Activated CD4-positive, alpha-beta T cell treated with anti-CD3 and anti-CD28 coated beads, Interleukin-2, amount 10 ng/mL, durations not matched to agents 24 days and 14 days (primary cell): ENCODE results near the gene CLSTN1. TPM values are rescaled to one million over a fixed set of nuclear protein-coding genes. Genes with fewer than 3 reads are reported as not detected.

ENCODE experiments used
- DNase-seq: peaks from one replicate; pipeline ENCODE4 v3.0.0; 2022
- H3K27ac Mint-ChIP-seq: one replicate; pipeline ENCODE4 v1.8.0; 2022; ENCODE audit warnings: mild to moderate bottlenecking, mixed read lengths
- H3K27me3 Mint-ChIP-seq: one replicate; pipeline ENCODE4 v1.8.0; 2022; ENCODE audit warnings: mixed read lengths
- H3K36me3 Mint-ChIP-seq: one replicate; pipeline ENCODE4 v1.8.0; 2022; ENCODE audit warnings: low read depth, mild to moderate bottlenecking, mixed read lengths
- H3K4me1 Mint-ChIP-seq: one replicate; pipeline ENCODE4 v1.8.0; 2021; ENCODE audit warnings: mixed read lengths
- H3K4me3 Mint-ChIP-seq: one replicate; pipeline ENCODE4 v1.8.0; 2022; ENCODE audit warnings: mild to moderate bottlenecking, moderate library complexity, mixed read lengths
- H3K9me3 Mint-ChIP-seq: one replicate; pipeline ENCODE4 v1.8.0; 2021; ENCODE audit warnings: mixed read lengths
- intact Hi-C: fragments of 100-400 bp; cut with micrococcal nuclease; formaldehyde crosslinking; loops from one replicate; pipeline ENCODE4 v1.15.1; 2023
- total RNA-seq: library from RNA; stranded (reverse); gene quantifications from 2 replicates; pipeline ENCODE4 v1.2.3, GENCODE V29; 2022

The CLSTN1 gene
- total RNA-seq, 1 donor from 2014 or later = 43.8 TPM

DNA sequence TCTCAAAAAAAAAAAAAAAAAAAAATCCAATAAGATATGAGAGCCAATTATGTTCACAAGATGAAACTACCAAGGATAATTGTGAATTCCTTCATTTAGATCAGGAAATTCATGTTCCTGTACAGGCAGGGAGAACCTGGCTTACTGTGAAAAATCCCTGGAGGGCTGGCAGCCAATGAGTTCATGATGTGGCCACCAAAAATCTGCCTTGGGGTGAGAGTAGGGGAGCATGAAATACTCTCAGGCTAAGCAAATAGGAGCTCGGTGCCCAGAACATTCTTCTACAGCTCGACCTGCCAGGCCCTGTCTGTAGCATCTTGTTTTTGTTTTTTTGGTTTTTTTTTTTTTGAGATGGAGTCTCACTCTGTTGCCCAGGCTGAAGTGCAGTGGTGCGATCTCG lies 122.1 kb downstream of the CLSTN1 start:
- H3K27ac Mint-ChIP-seq = no peak overlapping the region
- peaks cover 50% of the 10 kb centered on the region for H3K4me1 Mint-ChIP-seq
- H3K4me3 Mint-ChIP-seq = no peak overlapping the region
- peaks cover 7% of the 10 kb centered on the region for H3K9me3 Mint-ChIP-seq
- H3K36me3 Mint-ChIP-seq = peaks cover 58% of the 10 kb centered on the region
- H3K27me3 Mint-ChIP-seq = no peaks in the 10 kb centered on the region
- intact Hi-C loops = no loop called here
- DNase-seq = no peak

DNA sequence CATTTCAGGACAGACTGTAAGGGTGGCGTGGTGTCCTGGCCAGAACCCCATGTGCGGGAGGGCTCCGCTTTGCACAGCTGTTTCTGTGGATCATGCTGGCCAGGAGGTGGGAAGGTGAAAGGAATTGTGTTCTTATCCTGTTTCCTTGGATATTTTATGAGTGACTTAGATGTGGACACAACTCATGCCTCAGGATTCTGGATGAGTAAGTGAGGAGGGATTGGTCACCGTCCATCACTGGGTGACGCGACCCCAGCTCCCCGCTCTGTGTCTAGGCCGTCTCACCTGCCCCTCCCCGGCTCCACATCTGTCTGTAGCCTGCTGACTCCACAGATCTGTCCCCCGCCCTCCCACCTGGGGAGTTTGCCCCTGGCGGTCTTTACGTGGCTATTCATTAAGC lies 123.4 kb downstream of the CLSTN1 start:
- no peak overlapping the region for H3K4me3 Mint-ChIP-seq
- H3K27me3 Mint-ChIP-seq = no peaks in the 10 kb centered on the region
- peaks cover 56% of the 10 kb centered on the region for H3K36me3 Mint-ChIP-seq
- H3K9me3 Mint-ChIP-seq = peaks cover 7% of the 10 kb centered on the region
- DNase-seq = no peak
- H3K27ac Mint-ChIP-seq = no peak overlapping the region
- intact Hi-C loops = no loop called here
- H3K4me1 Mint-ChIP-seq = peaks cover 48% of the 10 kb centered on the region

DNA sequence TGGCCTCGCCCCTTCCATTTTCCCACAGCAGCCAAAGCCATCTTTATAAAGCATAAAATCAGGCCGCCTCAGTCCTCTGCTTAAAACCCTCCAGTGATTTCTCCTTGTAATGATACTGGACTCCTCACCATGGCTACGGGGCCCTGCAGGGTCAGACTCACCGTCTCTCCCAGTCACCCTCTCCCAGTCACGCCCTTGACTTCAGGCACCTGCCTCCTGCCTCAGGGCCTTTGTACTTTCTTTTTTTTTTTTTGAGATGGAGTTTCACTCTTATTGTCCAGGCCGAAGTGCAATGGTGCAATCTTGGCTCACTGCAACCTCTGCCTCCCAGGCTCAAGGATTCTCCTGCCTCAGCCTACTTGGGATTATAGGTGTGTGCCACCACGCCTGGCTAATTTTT lies 124.4 kb downstream of the CLSTN1 start:
- H3K4me3 Mint-ChIP-seq = no peak overlapping the region
- peaks cover 60% of the 10 kb centered on the region for H3K36me3 Mint-ChIP-seq
- H3K4me1 Mint-ChIP-seq = peaks cover 47% of the 10 kb centered on the region
- H3K9me3 Mint-ChIP-seq = peaks cover 7% of the 10 kb centered on the region
- no peak for DNase-seq
- intact Hi-C loops = no loop called here
- H3K27ac Mint-ChIP-seq = peak overlapping the region; percentile 34
- H3K27me3 Mint-ChIP-seq = no peaks in the 10 kb centered on the region

DNA sequence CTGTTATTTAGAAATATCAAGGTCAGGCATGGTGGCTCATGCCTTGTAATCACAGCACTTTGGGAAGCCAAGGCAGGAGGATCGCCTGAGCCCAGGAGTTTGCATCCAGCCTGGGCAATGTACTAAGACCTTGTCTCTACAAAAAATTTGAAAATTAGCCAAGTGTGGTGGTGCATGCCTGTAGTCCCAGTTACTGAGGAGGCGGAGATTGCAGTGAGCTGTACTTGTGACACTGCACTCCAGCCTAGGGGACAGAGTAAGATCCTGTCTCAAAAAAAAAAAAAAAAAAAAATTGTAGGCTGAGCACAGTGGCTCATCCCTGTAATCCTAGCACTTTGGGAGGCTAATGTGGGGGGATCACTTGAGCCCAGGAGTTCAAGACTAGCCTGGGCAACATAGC lies 127.0 kb downstream of the CLSTN1 start:
- H3K9me3 Mint-ChIP-seq = no peaks in the 10 kb centered on the region
- H3K36me3 Mint-ChIP-seq = peaks cover 57% of the 10 kb centered on the region
- intact Hi-C loops = no loop called here
- no peak overlapping the region for H3K27ac Mint-ChIP-seq
- DNase-seq = no peak
- peaks cover 36% of the 10 kb centered on the region for H3K4me1 Mint-ChIP-seq
- no peak overlapping the region for H3K4me3 Mint-ChIP-seq
- H3K27me3 Mint-ChIP-seq = no peaks in the 10 kb centered on the region

DNA sequence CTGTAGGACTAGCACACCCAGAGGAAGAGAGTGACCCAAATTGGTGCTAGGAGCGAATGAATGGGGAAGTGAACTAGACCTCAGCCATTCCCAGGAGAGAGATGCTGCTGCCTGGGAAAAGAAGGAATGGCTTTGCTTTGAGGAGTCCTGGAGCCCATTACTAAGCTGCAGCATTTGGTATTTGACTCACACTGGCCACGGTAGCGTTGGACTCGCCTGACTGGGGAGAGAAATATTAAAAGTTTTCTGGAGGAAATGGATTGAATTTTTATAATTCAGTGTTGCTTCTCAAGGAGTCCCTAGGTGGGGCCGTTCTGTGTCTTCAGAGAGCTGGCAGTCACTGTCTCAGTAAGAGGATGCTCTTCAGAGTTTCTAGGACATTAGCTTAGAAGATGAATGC lies 132.1 kb downstream of the CLSTN1 start:
- intact Hi-C loops = no loop called here
- peaks cover 57% of the 10 kb centered on the region for H3K4me1 Mint-ChIP-seq

DNA sequence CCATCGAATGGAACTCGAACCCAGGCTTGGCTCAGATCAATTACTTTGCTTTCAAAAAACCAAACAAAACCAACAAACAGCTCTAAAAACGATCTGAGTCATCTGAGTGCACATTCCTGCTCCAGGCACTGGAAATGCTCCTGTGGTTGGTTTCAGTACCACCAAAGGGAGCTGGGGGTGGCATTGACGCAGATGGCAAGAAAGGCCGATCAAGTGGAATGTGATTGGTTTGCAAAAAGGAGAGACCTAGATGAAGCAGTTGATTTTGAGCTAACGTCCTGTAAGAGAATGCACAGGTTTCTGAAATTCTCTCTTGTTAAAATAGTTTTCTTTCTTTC lies 132.7 kb downstream of the CLSTN1 start:
- intact Hi-C loops = no loop called here
- H3K27ac Mint-ChIP-seq = peak overlapping the region; percentile 85
- H3K4me3 Mint-ChIP-seq = peak overlapping the region; percentile 85
- no peaks in the 10 kb centered on the region for H3K9me3 Mint-ChIP-seq
- H3K4me1 Mint-ChIP-seq = peaks cover 60% of the 10 kb centered on the region
- peaks cover 45% of the 10 kb centered on the region for H3K36me3 Mint-ChIP-seq
- no peak for DNase-seq
- no peaks in the 10 kb centered on the region for H3K27me3 Mint-ChIP-seq

More for the DNA sequence above, 132.1 kb downstream of the CLSTN1 start:
- DNase-seq = no peak
- H3K27ac Mint-ChIP-seq = peak overlapping the region; percentile 85
- H3K9me3 Mint-ChIP-seq = no peaks in the 10 kb centered on the region
- peaks cover 46% of the 10 kb centered on the region for H3K36me3 Mint-ChIP-seq
- H3K4me3 Mint-ChIP-seq = peak overlapping the region; percentile 85
- no peaks in the 10 kb centered on the region for H3K27me3 Mint-ChIP-seq

DNA sequence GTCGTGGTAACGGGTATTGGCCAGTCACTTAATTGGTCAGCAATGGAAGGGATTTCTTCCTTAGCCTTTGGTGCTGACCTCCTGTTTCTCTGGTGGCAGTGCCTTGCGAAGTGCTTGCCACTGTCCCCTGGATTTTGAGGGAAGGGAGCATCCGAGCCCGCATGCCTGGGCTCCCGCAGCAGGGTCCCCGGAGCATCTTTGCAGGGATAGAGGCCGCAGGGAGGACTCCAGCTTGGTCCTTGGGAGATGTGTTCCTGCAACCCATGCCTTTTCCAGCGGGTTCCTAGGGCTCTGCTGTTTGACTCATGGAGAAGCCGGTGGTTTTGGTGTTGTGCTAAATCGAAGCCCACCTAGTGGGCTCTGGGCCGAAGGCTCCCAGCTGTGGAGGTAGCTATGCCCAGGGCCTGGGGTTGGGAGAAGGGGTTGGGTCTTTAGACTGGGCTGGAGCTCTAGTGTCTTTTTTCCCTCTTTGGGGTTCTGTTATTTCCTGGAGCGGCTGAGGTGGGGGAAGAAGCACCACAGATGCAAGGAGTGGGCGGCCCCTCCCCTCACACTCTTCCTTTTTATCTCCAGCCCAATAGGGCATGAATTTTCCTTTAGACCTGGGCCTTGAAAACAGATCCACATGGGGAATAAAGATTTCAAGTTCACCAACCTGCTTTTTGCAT lies 133.2 kb downstream of the CLSTN1 start:
- no peak for DNase-seq
- intact Hi-C loops = no loop called here
- Mint-ChIP-seq H3K4me3 (peak overlapping the region; percentile 85), H3K27ac (peak overlapping the region; percentile 85), H3K36me3 (peaks cover 48% of the 10 kb centered on the region), H3K27me3 (no peaks in the 10 kb centered on the region), H3K9me3 (no peaks in the 10 kb centered on the region), H3K4me1 (peaks cover 65% of the 10 kb centered on the region)

DNA sequence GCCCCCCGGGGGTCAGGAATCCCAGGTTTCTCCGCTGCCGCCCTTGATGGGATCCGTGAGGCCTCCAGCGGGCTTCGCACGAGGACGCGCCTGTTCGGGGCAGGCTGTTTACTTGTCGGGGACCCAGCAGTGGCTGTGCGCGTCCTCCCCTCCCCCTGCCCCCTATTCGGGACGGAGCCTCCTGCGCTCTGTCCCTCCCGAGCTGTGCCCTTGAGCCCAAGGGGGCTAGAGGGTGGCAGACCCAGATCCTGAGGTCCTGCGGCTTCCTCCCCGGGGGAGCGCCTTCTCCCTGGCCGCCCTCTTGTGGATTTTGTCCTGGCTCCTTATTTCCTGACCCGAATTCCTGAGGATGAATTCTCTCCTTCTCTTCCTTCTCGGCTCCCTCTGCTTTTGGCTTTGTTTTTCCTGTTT lies 133.8 kb downstream of the CLSTN1 start:
- peaks cover 43% of the 10 kb centered on the region for H3K36me3 Mint-ChIP-seq
- H3K9me3 Mint-ChIP-seq = no peaks in the 10 kb centered on the region
- intact Hi-C loops = loop anchor here (2.0 kb wide), 1 partner anchor 27 kb away; no protein-coding TSS in a partner anchor
- peak overlapping the region; percentile 85 for H3K4me3 Mint-ChIP-seq
- peaks cover 61% of the 10 kb centered on the region for H3K4me1 Mint-ChIP-seq
- H3K27ac Mint-ChIP-seq = peak overlapping the region; percentile 85
- no peaks in the 10 kb centered on the region for H3K27me3 Mint-ChIP-seq
- peak; percentile 67 for DNase-seq

DNA sequence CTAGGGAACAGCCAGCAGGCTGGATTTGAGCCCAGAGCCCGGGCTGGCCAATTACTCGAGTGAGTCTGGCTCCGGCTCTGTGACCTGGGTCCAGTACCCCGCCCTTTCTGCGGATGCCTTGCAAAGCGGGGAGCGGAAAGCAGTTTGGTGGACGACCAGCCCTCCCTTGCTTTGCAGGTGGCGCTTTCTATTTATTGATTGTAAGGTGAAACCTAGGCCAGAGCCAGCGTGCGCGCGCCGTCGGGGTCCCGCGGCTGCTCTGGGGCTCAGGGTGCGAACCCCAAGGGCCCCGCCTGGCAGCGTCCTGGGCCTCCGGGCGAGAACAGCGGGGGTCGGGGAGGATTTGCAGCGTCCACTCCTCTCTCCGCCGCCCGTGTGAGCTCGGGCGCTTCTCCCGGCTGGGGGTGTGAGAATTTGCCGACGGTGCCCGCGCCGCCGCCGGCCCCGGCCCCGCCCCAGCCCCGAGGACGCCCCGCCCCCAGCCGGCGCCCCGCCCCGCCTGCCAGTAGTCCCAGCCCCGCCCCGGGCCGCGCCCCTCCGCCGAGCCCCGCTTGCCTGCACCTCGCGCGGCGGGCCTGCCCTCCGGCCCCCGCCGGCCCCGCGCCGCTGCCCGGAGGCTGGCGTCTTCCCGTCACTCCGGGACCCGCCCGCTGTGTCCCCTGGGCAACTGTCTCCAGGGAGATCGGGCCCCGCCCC lies 134.6 kb downstream of the CLSTN1 start:
- H3K27ac Mint-ChIP-seq = no peak overlapping the region

DNA sequence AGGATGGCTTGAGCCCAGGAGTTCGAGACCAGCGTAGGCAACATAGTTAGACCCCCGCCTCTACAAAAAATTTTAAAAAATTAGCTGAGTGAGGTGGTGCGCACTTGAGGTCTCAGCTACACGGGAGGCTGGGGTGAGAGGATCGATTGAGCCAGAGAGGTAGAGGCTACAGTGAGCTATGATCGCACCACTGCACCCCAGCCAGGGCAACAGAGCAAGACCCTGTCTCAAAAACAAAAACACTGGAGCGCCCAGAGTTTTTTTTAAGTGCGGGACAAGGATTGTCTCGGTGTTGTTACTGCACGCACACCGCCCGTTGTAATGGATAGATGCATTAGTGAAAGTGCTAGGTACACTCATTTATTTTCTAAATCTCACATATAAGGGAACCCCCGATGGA lies 135.2 kb downstream of the CLSTN1 start:
- Mint-ChIP-seq H3K36me3 (peaks cover 38% of the 10 kb centered on the region), H3K9me3 (no peaks in the 10 kb centered on the region), H3K27ac (peak overlapping the region; percentile 87), H3K4me3 (peak overlapping the region; percentile 78), H3K4me1 (peaks cover 64% of the 10 kb centered on the region), H3K27me3 (no peaks in the 10 kb centered on the region)
- intact Hi-C loops = loop anchor here (2.0 kb wide), 1 partner anchor 28 kb away; no protein-coding TSS in a partner anchor
- DNase-seq = no peak

More for the DNA sequence above, 134.6 kb downstream of the CLSTN1 start:
- intact Hi-C loops = loop anchor here (2.0 kb wide), 1 partner anchor 28 kb away; no protein-coding TSS in a partner anchor
- peak; percentile 94 for DNase-seq
- Mint-ChIP-seq H3K4me3 (peak overlapping the region; percentile 78), H3K4me1 (peaks cover 64% of the 10 kb centered on the region), H3K9me3 (no peaks in the 10 kb centered on the region), H3K27me3 (no peaks in the 10 kb centered on the region), H3K36me3 (peaks cover 39% of the 10 kb centered on the region)

DNA sequence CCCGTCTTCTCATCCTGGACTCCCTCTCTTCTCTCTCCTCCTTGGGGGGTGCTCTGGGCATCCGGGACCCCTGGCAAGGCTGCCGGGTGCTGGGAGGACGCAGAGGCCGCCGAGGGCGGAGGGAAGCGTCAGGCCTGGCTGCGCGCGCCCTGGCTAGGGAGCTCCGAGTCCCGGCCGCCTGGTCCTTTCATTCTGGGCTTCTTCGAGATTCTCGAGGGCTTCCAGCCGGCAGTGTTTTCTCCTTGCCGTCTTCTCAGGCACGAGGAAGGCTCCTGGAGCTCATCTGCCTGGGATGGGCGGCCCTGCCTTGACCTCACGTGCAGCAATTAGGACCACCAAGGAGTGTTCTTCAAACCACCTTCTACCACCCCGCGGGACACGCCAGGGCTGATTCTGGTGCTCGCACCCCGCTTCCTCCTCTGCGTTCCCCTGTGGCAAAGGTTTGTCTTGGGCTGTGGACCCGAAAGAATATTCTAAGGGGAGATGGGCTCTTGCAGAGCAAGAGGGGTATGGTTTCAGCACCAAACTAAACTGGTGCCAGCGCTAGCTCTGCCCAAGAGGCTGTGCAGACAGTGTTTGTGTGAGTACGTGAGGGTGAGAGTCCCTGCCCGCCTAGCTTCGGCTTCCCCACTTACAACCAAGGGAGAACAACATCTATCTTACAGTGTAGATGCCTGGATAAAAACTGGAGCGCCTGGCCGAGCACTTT lies 135.7 kb downstream of the CLSTN1 start:
- Mint-ChIP-seq H3K27ac (peak overlapping the region; percentile 87), H3K4me1 (peaks cover 68% of the 10 kb centered on the region), H3K27me3 (no peaks in the 10 kb centered on the region), H3K9me3 (no peaks in the 10 kb centered on the region), H3K36me3 (peaks cover 40% of the 10 kb centered on the region), H3K4me3 (peak overlapping the region; percentile 78)
- intact Hi-C loops = loop anchor here (1.0 to 2.0 kb wide), 3 partner anchors 29 to 61 kb away; no protein-coding TSS in a partner anchor
- peak; percentile 69 for DNase-seq

DNA sequence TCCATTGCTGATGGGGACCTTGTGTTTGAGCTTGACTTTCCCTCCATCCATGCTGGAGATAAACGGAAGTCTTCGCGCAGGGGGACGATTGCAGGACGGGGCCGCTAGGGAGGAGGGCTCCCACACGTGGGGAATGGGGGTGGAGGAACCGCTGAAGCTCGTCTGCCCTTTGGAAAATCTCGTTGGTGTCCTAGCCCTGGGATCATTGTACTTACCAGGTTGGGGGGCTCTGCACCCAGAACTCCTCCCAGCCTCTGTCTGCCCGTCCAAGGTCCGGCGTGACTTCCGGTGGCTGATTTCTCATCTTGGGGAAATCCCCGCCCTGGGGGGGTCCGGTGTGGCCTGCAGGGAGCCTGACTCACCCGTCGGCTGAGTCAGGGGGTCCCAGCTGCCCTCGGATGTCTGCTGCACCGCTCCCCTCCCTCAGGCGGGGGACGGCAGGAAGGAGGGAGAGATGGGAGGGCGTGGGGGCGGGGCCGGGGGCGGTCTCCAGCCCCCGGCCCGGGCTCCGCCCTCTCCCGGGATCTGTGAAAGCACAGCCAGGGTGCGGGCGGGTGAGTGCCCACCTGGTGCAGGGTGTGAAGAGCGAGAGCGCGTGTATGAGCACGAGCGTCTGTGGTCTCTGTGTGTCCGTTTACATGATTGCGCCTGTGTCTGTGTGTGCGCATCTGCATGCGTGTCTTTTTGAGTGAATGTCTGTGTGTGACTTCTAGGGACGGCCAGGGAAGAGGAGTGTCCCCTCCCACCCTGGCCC lies 136.5 kb downstream of the CLSTN1 start:
- intact Hi-C loops = loop anchor here (1.0 to 2.0 kb wide), 2 partner anchors 32 to 60 kb away; no protein-coding TSS in a partner anchor
- Mint-ChIP-seq H3K4me1 (peaks cover 66% of the 10 kb centered on the region), H3K27ac (peak overlapping the region; percentile 87), H3K27me3 (no peaks in the 10 kb centered on the region), H3K9me3 (no peaks in the 10 kb centered on the region), H3K36me3 (peaks cover 35% of the 10 kb centered on the region), H3K4me3 (peak overlapping the region; percentile 78)
- peak; percentile 85 for DNase-seq

DNA sequence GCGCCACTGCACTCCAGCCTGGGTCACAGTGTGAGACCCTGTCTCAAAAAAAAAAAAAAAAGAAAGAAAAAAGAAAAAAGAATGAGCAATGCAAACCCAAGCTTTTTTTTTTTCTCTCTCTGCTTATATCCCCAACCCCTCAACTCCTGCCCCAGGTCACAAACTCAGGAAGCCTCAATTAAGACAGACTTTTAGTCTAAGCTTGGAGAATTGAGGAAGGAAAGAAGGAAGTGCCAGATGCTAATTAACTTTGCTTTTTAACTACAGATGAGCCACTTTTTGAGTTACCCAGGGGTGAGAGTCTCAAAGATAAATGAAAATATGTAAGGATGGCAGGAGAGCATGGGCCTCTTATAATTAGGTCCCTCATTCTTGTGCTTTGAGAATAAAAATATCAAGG lies 139.0 kb downstream of the CLSTN1 start:
- Mint-ChIP-seq H3K4me3 (no peak overlapping the region), H3K4me1 (peaks cover 54% of the 10 kb centered on the region), H3K36me3 (peaks cover 24% of the 10 kb centered on the region), H3K27me3 (no peaks in the 10 kb centered on the region), H3K9me3 (no peaks in the 10 kb centered on the region), H3K27ac (peak overlapping the region; percentile 59)
- no peak for DNase-seq
- intact Hi-C loops = no loop called here
